Neutrophil (primary cell): ENCODE measurements around the gene OPA1.

Experiments used
- H3K27ac ChIP-seq: fragments of 200-600 bp; sonication (generic); 2 replicates; pipeline ENCODE4 v1.5.1; 2016; ENCODE audit warnings: mild to moderate bottlenecking, moderate library complexity
- H3K27me3 ChIP-seq: fragments of 200-600 bp; sonication (generic); 2 replicates; pipeline ENCODE4 v1.6.0; 2016; ENCODE audit warnings: mild to moderate bottlenecking
- H3K36me3 ChIP-seq: fragments of 200-600 bp; sonication (generic); 2 replicates; pipeline ENCODE4 v1.5.1; 2017
- H3K4me1 ChIP-seq, 2 experiments: fragments of 200-600 bp in 1 of 2; sonication (generic) in 1 of 2; 1 replicate in 1 of 2; 2 replicates in 1 of 2; pipeline versions ENCODE4 v1.5.1 to v1.6.1; 2013 to 2016; ENCODE audit warnings: low read depth in 1 of 2, low read length in 1 of 2, mild to moderate bottlenecking in 1 of 2, moderate library complexity in 1 of 2; ENCODE audit not compliant: control insufficient read depth in 1 of 2, insufficient read depth in 1 of 2
- H3K4me3 ChIP-seq, 2 experiments: fragments of 200-600 bp in 1 of 2; sonication (generic) in 1 of 2; 1 replicate in 1 of 2; 2 replicates in 1 of 2; pipeline ENCODE4 v1.5.1; 2013 to 2016; ENCODE audit warnings: low read depth in 1 of 2, low read length in 1 of 2, mild to moderate bottlenecking in 1 of 2, moderate library complexity in 1 of 2
- H3K9me3 ChIP-seq: fragments of 200-600 bp; sonication (generic); 2 replicates; pipeline ENCODE4 v1.5.1; 2016
- CTCF ChIP-seq: fragments of 200-600 bp; sonication (generic); IDR thresholded peaks from 2 replicates; pipeline ENCODE4 v1.5.1; 2016; ENCODE audit warnings: antibody characterized with exemption

The OPA1 gene

GRCh38 chr3:193730976-193731375 lies 138.0 kb downstream of the OPA1 start:
- H3K4me3 ChIP-seq = no peak overlapping the region
- H3K27ac ChIP-seq = no peak overlapping the region
- no peaks in the 10 kb centered on the region for H3K27me3 ChIP-seq
- no peaks in the 10 kb centered on the region for H3K4me1 ChIP-seq
- no peak for TF ChIP-seq CTCF
- H3K9me3 ChIP-seq = no peaks in the 10 kb centered on the region
- no peaks in the 10 kb centered on the region for H3K36me3 ChIP-seq

GRCh38 chr3:193731656-193732055 lies 138.6 kb downstream of the OPA1 start:
- no peaks in the 10 kb centered on the region for H3K36me3 ChIP-seq
- no peak for TF ChIP-seq CTCF
- no peaks in the 10 kb centered on the region for H3K27me3 ChIP-seq
- H3K4me1 ChIP-seq = no peaks in the 10 kb centered on the region
- H3K4me3 ChIP-seq = no peak overlapping the region
- no peak overlapping the region for H3K27ac ChIP-seq
- H3K9me3 ChIP-seq = no peaks in the 10 kb centered on the region

GRCh38 chr3:193732391-193732790 lies 139.4 kb downstream of the OPA1 start:
- Histone ChIP-seq H3K4me3 (no peak overlapping the region), H3K27ac (no peak overlapping the region), H3K4me1 (no peaks in the 10 kb centered on the region), H3K36me3 (no peaks in the 10 kb centered on the region), H3K9me3 (no peaks in the 10 kb centered on the region), H3K27me3 (no peaks in the 10 kb centered on the region)
- no peak for TF ChIP-seq CTCF

GRCh38 chr3:193732827-193733226 lies 139.8 kb downstream of the OPA1 start:
- no peaks in the 10 kb centered on the region for H3K36me3 ChIP-seq
- no peaks in the 10 kb centered on the region for H3K27me3 ChIP-seq
- TF ChIP-seq CTCF = no peak
- no peak overlapping the region for H3K4me3 ChIP-seq
- H3K9me3 ChIP-seq = no peaks in the 10 kb centered on the region
- no peaks in the 10 kb centered on the region for H3K4me1 ChIP-seq
- no peak overlapping the region for H3K27ac ChIP-seq

- H3K4me1 ChIP-seq = no peaks in the 10 kb centered on the region
- H3K4me3 ChIP-seq = no peak overlapping the region
- no peak overlapping the region for H3K27ac ChIP-seq
- H3K36me3 ChIP-seq = no peaks in the 10 kb centered on the region
- H3K27me3 ChIP-seq = no peaks in the 10 kb centered on the region
- no peaks in the 10 kb centered on the region for H3K9me3 ChIP-seq
- no peak for TF ChIP-seq CTCF
These were observed 141.8 kb downstream of the OPA1 start for GRCh38 chr3:193734737-193735366.

GRCh38 chr3:193735850-193736249 lies 142.8 kb downstream of the OPA1 start:
- Histone ChIP-seq H3K4me1 (no peaks in the 10 kb centered on the region), H3K36me3 (no peaks in the 10 kb centered on the region), H3K27ac (no peak overlapping the region), H3K9me3 (no peaks in the 10 kb centered on the region), H3K27me3 (no peaks in the 10 kb centered on the region), H3K4me3 (no peak overlapping the region)
- no peak for TF ChIP-seq CTCF
